ENCODE results near the gene UBE2E2.
A peak's percentile ranks its signal among the peaks of the same experiment; 100 is the strongest.

The UBE2E2 gene

DNA sequence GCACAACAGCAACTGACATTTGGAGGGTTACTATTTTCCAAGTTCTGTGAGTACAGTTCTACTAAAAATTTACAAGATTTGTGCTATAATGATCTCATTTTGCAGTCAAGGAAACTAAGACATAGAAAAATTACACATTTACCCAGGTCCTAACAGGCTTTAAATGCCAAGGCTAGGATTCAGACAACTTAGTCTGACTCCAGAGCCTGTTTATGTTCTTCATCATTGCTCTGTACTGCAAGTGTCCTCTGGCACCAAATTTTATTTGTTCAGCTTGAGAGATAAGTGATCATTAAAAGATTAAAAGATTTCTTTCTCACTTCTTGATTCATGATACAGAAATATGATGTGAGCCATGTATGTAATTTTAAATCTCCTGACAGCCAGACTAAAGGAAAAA, 290.8 kb downstream of the UBE2E2 start:
- TF ChIP-seq ZNF565 (CRISPR knock-in tag; conservative IDR thresholded peaks at IDR 0.05; ENCODE audit: low read depth) (no peak), PPARA (CRISPR knock-in tag; IDR thresholded peaks at IDR 0.05; ENCODE audit: borderline replicate concordance) (no peak), ZC3H10 (CRISPR knock-in tag; IDR thresholded peaks at IDR 0.05) (no peak)
- ATAC-seq, result no peak

DNA sequence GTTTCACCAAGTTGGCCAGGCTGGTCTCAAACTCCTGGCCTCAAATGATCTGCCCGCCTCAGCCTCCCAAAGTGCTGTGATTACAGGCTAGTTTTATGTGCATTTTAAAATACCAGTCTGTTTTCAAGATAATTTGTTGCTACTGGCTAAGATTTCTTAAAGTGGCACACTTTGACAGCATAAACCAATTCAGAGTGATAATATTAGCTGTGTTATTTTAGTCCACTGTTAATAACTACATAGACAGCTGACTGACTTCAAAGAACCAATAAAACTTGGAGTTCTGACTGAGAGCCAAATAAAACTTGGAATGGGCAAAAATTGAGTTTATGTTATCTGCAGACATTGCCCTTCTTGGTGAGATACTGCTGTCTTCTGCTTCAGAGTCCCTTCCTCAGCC, 291.8 kb downstream of the UBE2E2 start:
- no peak for ATAC-seq
- TF ChIP-seq ISL1 (CRISPR knock-in tag; IDR thresholded peaks at IDR 0.05), result no peak
- TF ChIP-seq ESRRG (CRISPR knock-in tag; IDR thresholded peaks at IDR 0.05), result no peak
- no peak for TF ChIP-seq BACH2 (CRISPR knock-in tag; IDR thresholded peaks at IDR 0.05; ENCODE audit: borderline replicate concordance)
- no peak for TF ChIP-seq SNAI2 (CRISPR knock-in tag; IDR thresholded peaks at IDR 0.05)
- TF ChIP-seq, protein P1, sequence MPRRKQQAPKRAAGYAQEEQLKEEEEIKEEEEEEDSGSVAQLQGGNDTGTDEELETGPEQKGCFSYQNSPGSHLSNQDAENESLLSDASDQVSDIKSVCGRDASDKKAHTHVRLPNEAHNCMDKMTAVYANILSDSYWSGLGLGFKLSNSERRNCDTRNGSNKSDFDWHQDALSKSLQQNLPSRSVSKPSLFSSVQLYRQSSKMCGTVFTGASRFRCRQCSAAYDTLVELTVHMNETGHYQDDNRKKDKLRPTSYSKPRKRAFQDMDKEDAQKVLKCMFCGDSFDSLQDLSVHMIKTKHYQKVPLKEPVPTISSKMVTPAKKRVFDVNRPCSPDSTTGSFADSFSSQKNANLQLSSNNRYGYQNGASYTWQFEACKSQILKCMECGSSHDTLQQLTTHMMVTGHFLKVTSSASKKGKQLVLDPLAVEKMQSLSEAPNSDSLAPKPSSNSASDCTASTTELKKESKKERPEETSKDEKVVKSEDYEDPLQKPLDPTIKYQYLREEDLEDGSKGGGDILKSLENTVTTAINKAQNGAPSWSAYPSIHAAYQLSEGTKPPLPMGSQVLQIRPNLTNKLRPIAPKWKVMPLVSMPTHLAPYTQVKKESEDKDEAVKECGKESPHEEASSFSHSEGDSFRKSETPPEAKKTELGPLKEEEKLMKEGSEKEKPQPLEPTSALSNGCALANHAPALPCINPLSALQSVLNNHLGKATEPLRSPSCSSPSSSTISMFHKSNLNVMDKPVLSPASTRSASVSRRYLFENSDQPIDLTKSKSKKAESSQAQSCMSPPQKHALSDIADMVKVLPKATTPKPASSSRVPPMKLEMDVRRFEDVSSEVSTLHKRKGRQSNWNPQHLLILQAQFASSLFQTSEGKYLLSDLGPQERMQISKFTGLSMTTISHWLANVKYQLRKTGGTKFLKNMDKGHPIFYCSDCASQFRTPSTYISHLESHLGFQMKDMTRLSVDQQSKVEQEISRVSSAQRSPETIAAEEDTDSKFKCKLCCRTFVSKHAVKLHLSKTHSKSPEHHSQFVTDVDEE (CRISPR knock-in tag; IDR thresholded peaks at IDR 0.05), result no peak
- no peak for TF ChIP-seq OSR1 (CRISPR knock-in tag; IDR thresholded peaks at IDR 0.05)
- no peak for TF ChIP-seq CSDC2 (CRISPR knock-in tag; IDR thresholded peaks at IDR 0.05)

DNA sequence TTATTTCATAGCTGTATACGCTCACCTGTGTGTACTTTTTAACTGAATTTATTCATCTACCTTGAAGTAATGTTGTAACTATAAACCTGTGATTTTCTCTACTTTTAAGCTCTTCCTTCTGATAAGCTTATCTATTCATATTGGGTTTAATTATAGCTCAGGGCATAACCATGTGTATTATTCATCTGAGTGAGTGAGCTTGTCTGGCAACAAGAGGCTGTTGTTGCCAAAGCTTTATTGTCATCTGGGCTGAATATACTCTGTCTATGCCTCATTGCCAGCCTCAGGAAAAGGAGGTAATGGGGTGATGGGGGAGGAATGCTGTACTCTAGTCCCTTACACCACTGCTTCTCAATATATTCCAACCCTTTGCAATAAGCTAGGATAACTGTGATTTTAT, 292.4 kb downstream of the UBE2E2 start:
- peak; percentile 60 for ATAC-seq
- TF ChIP-seq TOX (CRISPR knock-in tag; IDR thresholded peaks at IDR 0.05; ENCODE audit: borderline replicate concordance) (no peak), ESRRG (CRISPR knock-in tag; IDR thresholded peaks at IDR 0.05) (no peak), CSDC2 (CRISPR knock-in tag; IDR thresholded peaks at IDR 0.05) (no peak)

DNA sequence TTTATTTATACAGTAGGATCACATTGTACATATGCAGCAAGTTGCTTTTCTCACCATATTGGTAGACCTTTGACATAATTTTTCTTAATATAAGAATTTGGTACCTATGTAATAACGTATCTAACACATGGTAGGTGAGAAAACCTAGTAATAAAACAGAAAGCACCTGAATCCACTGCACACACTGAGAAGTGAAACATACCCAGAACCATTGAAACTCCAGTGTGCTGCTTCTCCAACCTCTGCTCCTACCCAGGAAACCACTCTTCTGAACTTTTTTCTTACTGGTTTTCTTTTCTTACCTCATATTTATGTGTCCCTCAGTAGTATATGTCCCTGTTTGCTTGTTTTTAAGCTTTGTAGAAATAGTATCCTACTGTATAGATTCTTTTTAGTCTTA, 293.0 kb downstream of the UBE2E2 start:
- TF ChIP-seq ZNF565 (CRISPR knock-in tag; conservative IDR thresholded peaks at IDR 0.05; ENCODE audit: low read depth) (no peak), CSDC2 (CRISPR knock-in tag; IDR thresholded peaks at IDR 0.05) (no peak), ZNF8 (CRISPR knock-in tag; IDR thresholded peaks at IDR 0.05) (no peak), ISL1 (CRISPR knock-in tag; IDR thresholded peaks at IDR 0.05) (no peak), OSR1 (CRISPR knock-in tag; IDR thresholded peaks at IDR 0.05) (no peak), BACH2 (CRISPR knock-in tag; IDR thresholded peaks at IDR 0.05; ENCODE audit: borderline replicate concordance) (no peak), ZFP30 (CRISPR knock-in tag; IDR thresholded peaks at IDR 0.05) (no peak), RARB (CRISPR knock-in tag; IDR thresholded peaks at IDR 0.05) (no peak), PPARA (CRISPR knock-in tag; IDR thresholded peaks at IDR 0.05; ENCODE audit: borderline replicate concordance) (no peak)
- TF ChIP-seq, protein P1 (CRISPR knock-in tag; IDR thresholded peaks at IDR 0.05), result no peak
- ATAC-seq, result no peak

DNA sequence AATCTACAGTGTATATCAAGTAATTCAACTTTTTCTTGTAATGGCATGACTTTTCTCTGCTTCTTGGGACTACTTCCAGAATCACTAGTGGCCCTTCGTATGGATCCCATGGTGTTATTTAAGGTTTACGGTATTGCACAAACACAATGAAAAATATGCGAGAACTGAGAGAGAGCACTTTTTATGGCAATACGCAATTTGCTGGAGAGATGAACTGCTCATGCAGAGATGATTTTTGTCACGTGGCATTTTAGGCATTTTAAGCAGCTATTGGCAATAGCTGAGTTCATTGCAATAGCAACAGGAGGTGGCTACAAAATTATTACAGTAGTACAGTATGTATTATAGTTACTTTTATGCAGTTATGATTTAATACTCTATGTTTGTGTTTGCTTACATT, 294.0 kb downstream of the UBE2E2 start:
- TF ChIP-seq BACH2 (CRISPR knock-in tag; IDR thresholded peaks at IDR 0.05; ENCODE audit: borderline replicate concordance) (no peak), OSR1 (CRISPR knock-in tag; IDR thresholded peaks at IDR 0.05) (no peak), ZC3H10 (CRISPR knock-in tag; IDR thresholded peaks at IDR 0.05) (no peak), TCF4 (CRISPR knock-in tag; IDR thresholded peaks at IDR 0.05; ENCODE audit: borderline replicate concordance) (no peak), ARNTL (CRISPR knock-in tag; IDR thresholded peaks at IDR 0.05; ENCODE audit: borderline replicate concordance, low read depth) (no peak)
- no peak for ATAC-seq

DNA sequence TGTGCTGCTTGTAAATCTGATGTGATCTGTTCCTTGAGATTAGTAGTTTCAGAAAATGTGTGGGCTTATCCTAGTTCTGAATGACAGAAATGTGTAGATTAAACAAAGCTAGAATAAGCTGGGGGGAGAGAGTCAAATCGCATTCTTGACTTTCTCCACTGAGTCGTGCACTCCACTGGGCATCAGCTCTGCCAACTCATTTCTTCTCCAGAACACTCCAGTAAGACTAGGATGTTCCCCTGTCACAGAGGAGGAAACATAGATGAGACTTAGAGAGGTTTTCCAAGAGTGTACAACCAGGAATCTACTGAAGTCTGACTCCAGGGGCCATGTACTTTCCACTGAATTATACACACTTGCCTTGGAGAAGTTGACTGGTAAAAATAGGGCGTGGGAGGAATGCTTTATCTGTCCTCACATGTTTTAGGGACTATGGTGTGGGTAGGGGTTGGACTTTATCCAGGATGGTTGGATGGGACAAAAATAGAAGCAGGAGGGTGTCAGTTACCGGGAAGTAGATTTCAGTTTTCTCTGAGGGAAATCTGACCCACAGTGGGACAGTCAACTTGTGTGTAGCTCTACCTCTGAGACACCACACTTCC, 298.2 kb downstream of the UBE2E2 start:
- no peak for TF ChIP-seq ISL1 (CRISPR knock-in tag; IDR thresholded peaks at IDR 0.05)
- TF ChIP-seq BACH2 (CRISPR knock-in tag; IDR thresholded peaks at IDR 0.05; ENCODE audit: borderline replicate concordance), result no peak
- TF ChIP-seq, protein P1 (CRISPR knock-in tag; IDR thresholded peaks at IDR 0.05), result no peak
- no peak for TF ChIP-seq ZFP3 (CRISPR knock-in tag; IDR thresholded peaks at IDR 0.05)
- TF ChIP-seq, protein P2, sequence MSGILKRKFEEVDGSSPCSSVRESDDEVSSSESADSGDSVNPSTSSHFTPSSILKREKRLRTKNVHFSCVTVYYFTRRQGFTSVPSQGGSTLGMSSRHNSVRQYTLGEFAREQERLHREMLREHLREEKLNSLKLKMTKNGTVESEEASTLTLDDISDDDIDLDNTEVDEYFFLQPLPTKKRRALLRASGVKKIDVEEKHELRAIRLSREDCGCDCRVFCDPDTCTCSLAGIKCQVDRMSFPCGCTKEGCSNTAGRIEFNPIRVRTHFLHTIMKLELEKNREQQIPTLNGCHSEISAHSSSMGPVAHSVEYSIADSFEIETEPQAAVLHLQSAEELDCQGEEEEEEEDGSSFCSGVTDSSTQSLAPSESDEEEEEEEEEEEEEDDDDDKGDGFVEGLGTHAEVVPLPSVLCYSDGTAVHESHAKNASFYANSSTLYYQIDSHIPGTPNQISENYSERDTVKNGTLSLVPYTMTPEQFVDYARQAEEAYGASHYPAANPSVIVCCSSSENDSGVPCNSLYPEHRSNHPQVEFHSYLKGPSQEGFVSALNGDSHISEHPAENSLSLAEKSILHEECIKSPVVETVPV (CRISPR knock-in tag; IDR thresholded peaks at IDR 0.05), result no peak
- no peak for TF ChIP-seq ZFP30 (CRISPR knock-in tag; IDR thresholded peaks at IDR 0.05)
- no peak for TF ChIP-seq CSDC2 (CRISPR knock-in tag; IDR thresholded peaks at IDR 0.05)
- TF ChIP-seq ZC3H10 (CRISPR knock-in tag; IDR thresholded peaks at IDR 0.05), result no peak
- TF ChIP-seq, protein P3, sequence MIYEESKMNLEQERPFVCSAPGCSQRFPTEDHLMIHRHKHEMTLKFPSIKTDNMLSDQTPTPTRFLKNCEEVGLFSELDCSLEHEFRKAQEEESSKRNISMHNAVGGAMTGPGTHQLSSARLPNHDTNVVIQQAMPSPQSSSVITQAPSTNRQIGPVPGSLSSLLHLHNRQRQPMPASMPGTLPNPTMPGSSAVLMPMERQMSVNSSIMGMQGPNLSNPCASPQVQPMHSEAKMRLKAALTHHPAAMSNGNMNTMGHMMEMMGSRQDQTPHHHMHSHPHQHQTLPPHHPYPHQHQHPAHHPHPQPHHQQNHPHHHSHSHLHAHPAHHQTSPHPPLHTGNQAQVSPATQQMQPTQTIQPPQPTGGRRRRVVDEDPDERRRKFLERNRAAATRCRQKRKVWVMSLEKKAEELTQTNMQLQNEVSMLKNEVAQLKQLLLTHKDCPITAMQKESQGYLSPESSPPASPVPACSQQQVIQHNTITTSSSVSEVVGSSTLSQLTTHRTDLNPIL (CRISPR knock-in tag; IDR thresholded peaks at IDR 0.05; ENCODE audit: low read depth), result no peak
- no peak for ATAC-seq
